GM19468 (cell line): Measurements from ENCODE around the gene LRRC30.

ENCODE experiments used
- ATAC-seq: cut with Tn5 transposase; IDR thresholded peaks from one replicate; pipeline ENCODE4 v1.9.1; 2021; ENCODE audit warnings: mild to moderate bottlenecking, moderate library complexity, moderate number of reproducible peaks; ENCODE audit not compliant: unreplicated experiment; ENCODE audit errors: extremely low read depth

Gene LRRC30

DNA sequence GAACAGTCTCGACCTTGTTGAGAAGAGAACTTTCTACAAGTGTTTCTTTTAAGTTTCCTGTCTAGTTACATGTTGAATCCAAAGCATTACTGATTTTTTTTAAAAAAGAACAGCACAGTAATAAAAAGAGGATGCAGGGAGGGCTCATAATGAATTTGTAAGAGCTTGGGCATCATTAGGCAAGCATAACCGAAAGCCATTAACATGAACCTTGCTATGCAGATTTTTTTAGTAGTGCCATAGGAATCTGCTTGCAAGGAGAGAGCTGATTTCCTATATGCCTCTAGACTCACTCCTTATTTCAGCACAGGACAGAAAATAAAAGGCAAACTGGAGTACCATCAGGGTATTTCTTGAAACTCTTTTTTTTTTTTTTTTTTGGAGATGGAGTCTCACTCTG is 5.2 kb downstream of the LRRC30 start:
- ATAC-seq: no peak

DNA sequence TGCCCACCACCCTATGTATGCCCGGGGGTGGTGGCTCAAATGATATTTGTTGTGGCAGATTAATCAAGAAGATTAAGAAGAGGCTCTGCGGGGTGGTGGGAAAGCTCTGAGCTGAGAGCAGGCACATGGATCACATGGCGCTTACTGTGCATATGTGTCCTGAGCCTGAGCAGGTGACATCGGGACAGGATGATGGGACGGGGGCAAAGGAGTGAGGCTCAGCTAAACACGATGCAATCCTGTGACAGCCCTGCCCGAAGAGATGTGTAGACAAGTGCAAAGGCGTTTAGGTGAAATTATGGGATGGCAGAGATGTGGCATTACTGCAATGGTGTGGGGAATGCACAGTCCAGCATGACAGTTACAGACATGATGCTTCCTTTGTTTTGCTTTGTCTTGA is 6.0 kb downstream of the LRRC30 start:
- no peak for ATAC-seq

DNA sequence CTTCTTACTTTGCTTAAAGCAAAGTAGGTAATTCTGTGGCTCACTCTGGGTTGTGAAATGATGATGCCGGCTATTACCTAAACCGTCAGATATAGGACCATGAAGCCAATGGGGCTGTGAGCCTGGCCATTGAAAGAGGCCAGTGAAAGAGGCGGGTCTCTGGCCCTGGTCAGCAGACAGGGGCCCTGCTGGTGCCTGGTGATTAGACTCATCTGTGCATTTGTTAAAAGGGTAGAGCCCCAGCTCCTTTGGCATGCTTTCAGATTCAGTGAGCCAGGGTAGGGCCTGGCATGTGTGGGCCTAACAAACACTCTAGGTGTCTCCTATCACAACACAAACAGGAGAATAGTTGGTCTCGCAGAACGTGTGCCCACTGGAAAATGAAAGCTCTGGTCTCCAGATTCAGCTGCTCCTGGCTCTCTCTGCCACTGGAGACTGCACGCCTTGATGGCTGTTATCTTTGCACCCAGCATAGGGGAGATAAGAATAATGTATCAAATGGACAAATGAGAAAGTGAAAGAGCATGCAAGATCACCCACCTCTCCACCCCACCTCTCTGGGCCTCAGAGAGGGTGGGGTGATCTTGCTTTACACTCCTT is 6.9 kb downstream of the LRRC30 start:
- ATAC-seq: no peak

DNA sequence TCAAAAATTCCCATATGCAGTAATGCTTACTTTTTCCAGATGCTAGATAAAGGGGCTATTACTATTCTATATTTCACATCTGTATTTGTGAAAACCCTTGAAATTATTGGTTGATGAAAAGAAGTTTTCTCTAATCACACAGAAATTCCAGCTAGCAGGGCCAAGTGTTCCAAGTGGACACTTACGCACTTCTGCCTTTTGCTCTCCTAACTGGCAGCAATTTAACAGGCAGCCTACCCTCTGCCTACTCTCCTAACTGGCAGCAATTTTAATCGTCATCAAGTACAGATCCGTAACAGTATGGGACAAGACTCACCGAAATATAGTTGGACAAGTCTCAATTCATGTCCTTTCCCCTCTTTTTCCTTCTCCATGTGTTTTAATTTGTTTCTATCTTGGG is 12.0 kb downstream of the LRRC30 start:
- ATAC-seq: no peak

DNA sequence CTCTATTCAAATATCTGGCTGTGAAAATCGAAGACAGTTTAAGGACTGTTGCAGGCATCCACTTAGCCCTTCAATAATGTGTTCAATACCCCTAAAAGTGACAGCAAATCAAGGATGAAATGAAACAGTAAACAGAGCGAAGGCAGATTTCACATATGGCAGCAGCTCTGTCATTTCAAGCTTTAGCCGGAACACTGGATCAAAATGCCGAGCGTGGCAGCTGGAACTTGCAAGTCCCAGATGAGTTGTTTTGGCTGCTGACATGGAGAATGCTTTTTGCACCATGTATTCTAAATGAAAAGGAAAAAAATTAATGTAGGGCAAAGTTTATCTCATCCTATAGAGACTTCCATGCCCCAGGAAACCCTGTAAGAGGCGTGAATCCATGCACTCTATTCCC is 18.0 kb downstream of the LRRC30 start:
- no peak for ATAC-seq

DNA sequence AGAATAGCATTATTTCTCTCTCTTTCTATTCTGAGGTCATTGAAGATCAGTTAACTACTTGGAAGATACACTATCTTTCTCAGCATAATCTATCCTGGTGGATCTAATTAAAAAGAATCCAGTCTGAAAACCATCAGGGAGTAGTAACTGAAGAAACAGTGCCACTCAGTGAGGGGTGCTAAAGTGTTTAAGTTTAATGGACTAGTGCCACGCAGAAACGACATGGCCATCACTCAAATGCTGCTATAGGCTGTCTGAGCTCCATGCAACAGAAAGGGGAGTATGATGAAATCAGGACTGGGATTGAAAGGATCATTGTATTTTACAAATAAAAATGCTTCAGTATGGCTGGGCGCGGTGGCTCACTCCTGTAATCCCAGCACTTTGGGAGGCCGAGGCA is 23.3 kb downstream of the LRRC30 start:
- ATAC-seq: no peak

DNA sequence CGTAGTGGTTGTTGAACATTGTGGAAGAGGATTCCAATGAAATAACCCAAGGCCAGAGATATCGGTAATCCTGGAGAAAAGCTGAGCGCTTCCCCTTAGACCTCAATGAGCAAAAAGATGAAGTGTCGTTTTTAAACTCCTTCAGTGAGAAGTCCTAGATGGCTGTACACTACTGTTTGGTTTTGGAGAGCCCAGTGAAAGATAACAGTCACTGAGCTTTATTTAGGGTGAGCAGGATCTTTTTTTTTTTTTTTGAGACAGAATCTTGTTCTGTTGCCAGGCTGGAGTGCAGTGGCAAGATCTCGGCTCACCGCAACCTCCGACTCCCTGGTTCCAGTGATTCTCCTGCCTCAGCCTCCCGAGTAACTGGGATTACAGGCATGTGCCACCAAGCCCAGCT is 24.2 kb downstream of the LRRC30 start:
- no peak for ATAC-seq

DNA sequence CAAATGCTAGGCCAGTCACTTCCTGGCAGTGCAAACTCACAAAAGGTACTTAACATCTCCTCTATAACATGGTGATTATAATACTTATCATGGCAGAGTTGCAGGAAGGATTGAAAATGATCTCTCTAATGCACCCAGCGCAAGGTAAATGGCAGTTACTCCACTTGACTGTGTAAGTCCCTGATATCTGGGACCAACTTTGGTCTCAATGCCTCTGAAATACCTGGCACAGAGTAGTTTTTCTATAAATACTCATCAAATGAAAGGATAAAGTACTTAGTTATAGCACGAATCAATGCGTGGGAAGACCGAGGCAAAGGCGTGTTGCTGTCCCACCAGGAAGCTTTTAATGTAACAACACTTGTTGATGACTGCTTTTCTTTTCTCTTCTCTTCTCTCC is 24.8 kb downstream of the LRRC30 start:
- no peak for ATAC-seq

DNA sequence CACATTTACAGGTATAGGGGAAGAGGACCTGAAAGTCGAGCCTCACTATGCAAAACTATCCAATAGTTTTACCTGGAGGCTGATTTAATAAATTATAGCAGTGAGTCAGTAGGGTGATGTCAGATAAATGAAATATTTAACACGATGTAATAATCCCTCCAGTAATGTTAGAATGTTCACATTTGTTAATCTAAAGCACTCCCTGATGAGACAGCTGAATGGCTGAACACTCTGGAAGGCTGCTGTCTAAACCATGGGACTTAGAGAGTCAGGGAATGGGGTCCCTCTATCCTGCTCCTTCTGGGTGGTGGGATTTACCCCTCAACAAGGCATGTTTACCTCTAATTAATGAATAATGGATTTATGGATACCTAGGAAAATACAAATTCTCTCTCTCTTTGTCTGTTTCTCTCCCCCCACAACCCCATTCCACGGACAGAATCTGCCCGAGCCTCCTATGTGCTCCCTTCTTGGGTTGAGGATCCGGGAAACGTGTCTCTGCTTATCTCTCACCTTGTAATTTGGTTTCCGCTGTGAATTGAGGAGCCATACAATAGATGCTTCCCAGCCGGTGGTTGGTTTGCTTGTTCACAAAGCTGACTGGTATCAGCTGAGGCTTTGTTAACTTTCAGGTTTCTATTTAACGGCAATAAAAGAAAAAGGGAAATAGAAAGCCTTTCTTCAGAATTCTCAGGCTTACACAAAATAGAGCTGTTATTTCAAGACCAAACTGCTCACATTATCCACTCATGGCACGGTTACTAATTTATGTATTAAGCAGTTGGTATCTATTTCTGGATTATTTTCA is 25.9 kb downstream of the LRRC30 start:
- ATAC-seq: no peak

DNA sequence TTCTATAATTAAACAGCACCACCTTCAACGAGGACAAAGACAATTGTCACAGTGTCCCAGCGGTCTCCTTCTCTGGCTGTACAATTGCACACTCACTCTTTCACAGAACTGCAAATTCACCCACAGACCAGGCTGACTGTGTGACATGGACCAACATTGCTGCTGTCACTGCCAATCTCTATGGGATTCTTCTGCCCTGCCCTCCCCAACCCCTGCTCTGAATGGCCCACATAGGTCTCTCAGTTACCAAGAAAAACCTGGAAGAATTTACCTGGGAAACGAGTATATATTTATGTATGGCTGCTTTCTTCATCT is 26.5 kb downstream of the LRRC30 start:
- no peak for ATAC-seq

DNA sequence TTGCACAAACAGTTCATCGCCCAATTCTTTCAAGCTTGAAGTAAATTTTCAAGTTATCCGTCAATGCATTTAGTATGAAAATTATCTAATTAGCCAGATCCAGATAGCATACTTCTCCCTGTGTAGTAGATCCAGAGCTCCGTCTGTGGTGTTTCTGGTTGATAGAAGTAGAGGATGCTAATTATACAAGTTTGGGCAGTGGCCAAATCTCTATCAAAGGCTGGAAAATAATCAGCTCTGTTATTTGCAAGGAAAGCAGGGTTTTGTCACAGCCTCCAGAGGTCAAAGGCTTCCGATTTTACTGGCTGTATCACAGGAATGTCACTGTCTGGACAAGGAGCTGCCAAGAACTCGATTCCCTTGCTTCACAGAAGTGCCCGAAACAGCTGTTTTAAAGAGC is 28.6 kb downstream of the LRRC30 start:
- no peak for ATAC-seq

DNA sequence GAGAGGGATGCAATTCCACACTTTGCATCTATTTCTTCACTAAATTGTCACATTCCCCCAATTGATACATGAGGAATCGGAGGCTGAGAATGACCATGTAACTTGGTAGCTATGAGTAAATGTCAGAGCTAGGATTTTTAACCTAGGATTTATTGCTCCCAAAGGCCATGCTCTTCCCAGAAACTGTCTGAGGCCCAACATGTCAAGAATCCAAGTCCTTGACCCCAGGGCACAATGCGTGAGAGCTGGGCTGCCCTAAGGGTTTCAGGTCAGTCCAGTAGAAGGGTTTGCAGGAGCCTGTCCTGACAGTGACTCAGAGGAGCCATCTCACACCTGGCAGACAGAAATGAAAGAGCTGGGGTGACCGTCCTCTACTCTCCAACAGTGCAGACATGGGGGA is 30.3 kb downstream of the LRRC30 start:
- no peak for ATAC-seq

DNA sequence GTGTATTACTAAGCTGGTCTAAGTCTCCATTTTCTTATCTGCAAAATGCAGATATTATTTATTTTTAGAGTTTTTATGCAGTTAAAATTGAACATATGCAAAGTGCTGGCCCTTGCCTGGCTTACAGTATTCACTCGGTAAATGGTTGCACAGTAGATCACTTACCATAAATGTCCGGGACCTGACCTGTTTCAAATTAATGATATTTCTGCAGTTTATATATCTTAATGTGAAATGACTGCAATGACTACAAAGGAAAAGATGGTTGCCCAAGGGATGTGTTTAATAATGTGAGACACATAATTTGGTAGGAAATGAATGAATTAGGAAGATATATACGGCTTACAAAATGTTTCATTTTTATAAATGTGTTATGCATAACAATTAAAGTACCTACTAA is 37.1 kb downstream of the LRRC30 start:
- ATAC-seq: no peak

DNA sequence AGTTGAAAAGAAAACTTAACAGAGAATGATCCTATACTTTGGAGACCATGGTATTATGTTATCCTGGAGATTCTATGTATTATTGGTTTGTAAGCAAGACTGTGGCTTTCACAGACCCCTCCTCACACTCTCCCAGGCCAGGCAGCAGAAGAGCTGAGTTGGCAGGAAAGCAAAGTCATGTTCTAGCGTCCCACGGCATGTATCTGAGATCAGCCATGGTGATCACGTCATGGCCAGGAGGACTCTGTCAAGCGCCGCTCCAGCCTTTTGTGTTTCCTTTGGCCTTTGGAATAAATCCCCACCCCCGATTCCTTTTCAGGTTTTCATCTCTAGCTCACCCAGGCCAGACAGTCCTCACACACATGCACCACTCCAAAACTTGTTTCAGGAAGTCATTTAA is 39.1 kb downstream of the LRRC30 start:
- ATAC-seq: no peak

DNA sequence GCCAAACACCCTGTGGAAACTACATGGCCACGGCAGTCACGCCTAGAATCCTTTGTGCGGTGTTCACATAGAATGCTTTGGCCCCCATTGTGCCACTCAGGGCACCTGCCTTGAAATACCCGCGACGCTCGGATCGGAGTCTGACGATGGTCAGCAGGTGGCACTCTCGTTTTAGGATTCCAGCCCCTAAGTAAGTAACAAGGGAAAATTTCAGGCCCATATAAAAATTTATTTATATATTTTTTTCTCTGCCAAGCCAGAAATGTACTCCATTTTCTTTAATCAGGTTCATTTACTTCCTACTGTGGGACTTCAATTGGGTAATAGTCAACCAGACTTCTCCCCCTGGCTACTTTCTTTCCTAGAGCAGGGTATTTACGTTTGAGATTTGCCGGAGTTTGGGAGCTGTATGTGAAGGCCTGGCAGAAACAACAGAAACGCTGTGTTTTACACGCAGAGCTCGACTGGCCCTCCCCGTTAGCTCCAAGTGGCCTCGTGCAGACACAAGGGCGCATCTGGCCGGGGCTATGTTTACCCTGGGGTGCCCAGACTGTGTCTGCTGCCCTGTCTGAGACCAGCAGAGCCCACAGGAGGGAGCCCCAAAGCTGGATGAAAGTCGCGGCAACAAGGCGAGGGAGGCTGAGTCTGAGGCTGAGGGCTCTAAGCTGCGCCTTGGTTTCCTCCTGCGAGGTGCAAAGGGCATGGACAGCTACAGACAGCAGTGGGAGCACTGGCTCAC is 41.6 kb downstream of the LRRC30 start:
- no peak for ATAC-seq

DNA sequence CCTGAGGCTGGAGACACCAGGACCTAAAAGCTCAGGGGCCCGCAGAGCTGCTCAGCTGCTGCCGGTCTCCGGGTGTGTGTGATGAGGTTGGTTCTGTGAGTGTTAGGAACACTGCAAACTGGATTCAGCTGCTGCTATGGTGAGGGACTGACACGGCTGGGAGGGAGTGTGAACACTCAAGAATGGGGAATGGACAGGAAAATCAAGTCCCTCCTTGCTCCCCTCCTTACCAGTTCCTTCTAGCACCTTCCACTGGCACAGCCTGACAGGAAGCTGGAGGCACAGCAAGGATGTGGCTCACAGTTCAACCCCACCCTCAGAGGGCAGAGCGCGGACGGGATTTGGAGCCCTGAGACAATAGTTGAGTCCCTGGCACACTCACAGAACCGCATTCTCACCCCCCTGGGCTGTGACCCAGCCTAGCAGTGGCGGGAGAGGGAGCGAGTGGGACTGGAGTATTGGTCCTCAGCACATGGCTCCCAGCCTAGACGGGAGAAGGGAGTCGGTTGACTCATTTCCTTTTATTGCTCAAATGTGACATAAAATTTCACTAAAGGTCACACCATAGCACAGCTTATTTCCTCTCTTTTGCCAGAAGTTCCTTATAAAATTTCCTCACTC is 42.5 kb downstream of the LRRC30 start:
- no peak for ATAC-seq

DNA sequence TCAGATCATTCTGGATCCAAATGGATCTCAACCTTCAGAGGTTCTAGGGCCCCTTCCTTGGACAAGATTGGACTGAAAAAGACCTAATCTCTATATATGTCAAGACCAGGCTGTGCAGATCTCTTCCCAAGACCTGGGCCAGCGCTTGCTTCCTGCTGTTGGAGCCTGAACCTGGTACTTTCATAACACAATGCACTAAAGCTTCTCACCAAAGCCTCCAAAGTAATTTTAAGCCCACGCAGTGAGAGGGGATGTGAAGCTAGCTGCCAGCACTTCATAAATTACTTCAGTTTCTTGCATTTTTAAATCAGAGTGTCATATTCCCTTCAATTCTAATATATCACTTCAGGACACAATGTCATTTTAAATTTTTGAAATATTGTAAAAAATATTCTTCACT is 50.7 kb downstream of the LRRC30 start:
- ATAC-seq: no peak
